Endothelial cell of umbilical vein (primary cell): Measurements from ENCODE around the gene SLC20A1. TPM values are rescaled to one million over a fixed set of nuclear protein-coding genes. Genes with fewer than 3 reads are reported as not detected.

ENCODE experiments used
- BruUV-seq: library from RNA; stranded (reverse); fragments of 400-500 nt; replicated peaks from 2 replicates; lab custom pipeline; 2021; lab: Mats Ljungman, UMichigan
- CTCF ChIA-PET: fragments of 300-600, 350-600 bp; sonication (Branson Sonifier 250); formaldehyde crosslinking; loops from one replicate; lab custom pipeline; 2021; ENCODE audit warnings: antibody characterized with exemption, inconsistent platforms; lab: Charles Lee
- POLR2A ChIA-PET: fragments of 300-600, 350-600 bp; sonication (Branson Sonifier 250); formaldehyde crosslinking; loops from one replicate; lab custom pipeline; 2021; ENCODE audit warnings: antibody characterized with exemption, inconsistent platforms; lab: Charles Lee
- DNase-seq: peaks from one replicate; pipeline ENCODE4 v3.0.0-alpha.2; 2011; ENCODE audit warnings: low read depth, low spot score
- FAIRE-seq: peaks from 2 replicates; lab custom pipeline; 2011; peaks lifted over from hg19 to GRCh38; lab: Jason Lieb, UNC
- H2AFZ ChIP-seq: 2 replicates; pipeline ENCODE4 v1.6.0; 2012; ENCODE audit warnings: low read depth, low read length, control low read depth, inconsistent platforms
- H3K27ac ChIP-seq: 2 replicates; pipeline ENCODE4 v1.5.1; 2011; ENCODE audit warnings: low read depth, mild to moderate bottlenecking, control low read depth, low read length, moderate library complexity; ENCODE audit not compliant: insufficient read depth
- H3K27me3 ChIP-seq, 2 experiments: 2 replicates each; pipeline versions ENCODE4 v1.6.0 to v1.6.1; 2011; ENCODE audit warnings: low read length in 2 of 2, mixed read lengths in 1 of 2; ENCODE audit not compliant: control insufficient read depth in 2 of 2, insufficient read depth in 2 of 2
- H3K36me3 ChIP-seq, 2 experiments: 2 replicates in 1 of 2; 3 replicates in 1 of 2; pipeline ENCODE4 v1.5.1; 2011; ENCODE audit warnings: low read length in 2 of 2, mild to moderate bottlenecking in 1 of 2, moderate library complexity in 1 of 2; ENCODE audit not compliant: control insufficient read depth in 2 of 2, insufficient read depth in 2 of 2; ENCODE audit errors: extremely low read depth in 1 of 2
- H3K4me1 ChIP-seq: 3 replicates; pipeline ENCODE4 v1.5.1; 2011; ENCODE audit warnings: mild to moderate bottlenecking, low read length; ENCODE audit not compliant: control insufficient read depth, insufficient read depth; ENCODE audit errors: extremely low read depth
- H3K4me2 ChIP-seq: 2 replicates; pipeline ENCODE4 v1.6.1; 2011; ENCODE audit warnings: low read length, control low read depth, mixed read lengths; ENCODE audit not compliant: insufficient read depth
- H3K4me3 ChIP-seq, 3 experiments: fragments of 200-600 bp in 1 of 3; sonication (generic), shearing (Covaris generic) in 1 of 3; replicated peaks in 1 of 3; 2 replicates each; pipeline ENCODE4 v1.5.1; 2011 to 2016; ENCODE audit warnings: control low read depth in 3 of 3, low read length in 3 of 3, mild to moderate bottlenecking in 2 of 3, inconsistent platforms in 1 of 3, low read depth in 1 of 3, moderate library complexity in 1 of 3; ENCODE audit not compliant: insufficient read depth in 1 of 3
- H3K79me2 ChIP-seq: 2 replicates; pipeline ENCODE4 v1.6.0; 2012; ENCODE audit warnings: low read length, inconsistent platforms; ENCODE audit not compliant: control insufficient read depth, insufficient read depth
- H3K9ac ChIP-seq: replicated peaks from 2 replicates; pipeline ENCODE3; 2011; ENCODE audit warnings: low read length, control low read depth; ENCODE audit not compliant: insufficient read depth; ENCODE audit errors: extremely low read depth
- H3K9me1 ChIP-seq: replicated peaks from 3 replicates; pipeline ENCODE4 v1.6.0; 2011; ENCODE audit warnings: mild to moderate bottlenecking, low read length; ENCODE audit not compliant: control insufficient read depth, insufficient read depth; ENCODE audit errors: extremely low read depth
- H3K9me3 ChIP-seq: replicated peaks from 2 replicates; pipeline ENCODE4 v1.5.1; 2012; ENCODE audit warnings: low read length, inconsistent platforms; ENCODE audit not compliant: control insufficient read depth, insufficient read depth
- H4K20me1 ChIP-seq: replicated peaks from 2 replicates; pipeline ENCODE3; 2011; ENCODE audit warnings: mild to moderate bottlenecking, low read length; ENCODE audit not compliant: control insufficient read depth, insufficient read depth; ENCODE audit errors: extremely low read depth
- CTCF ChIP-seq, 2 donors: IDR thresholded peaks; 1 replicate in 1 of 2; 2 replicates in 1 of 2; pipeline ENCODE4 v1.5.1; 2011; ENCODE audit warnings: low read length in 2 of 2, mild to moderate bottlenecking in 2 of 2, moderate library complexity in 2 of 2, control low read depth in 1 of 2, inconsistent platforms in 1 of 2, low read depth in 1 of 2; ENCODE audit not compliant: insufficient read depth in 1 of 2; ENCODE audit errors: extremely low read depth in 1 of 2
- EZH2 ChIP-seq: IDR thresholded peaks from 2 replicates; pipeline ENCODE4 v1.6.1; 2012; ENCODE audit warnings: borderline replicate concordance, low read depth, mild to moderate bottlenecking, moderate library complexity, low read length, inconsistent platforms; ENCODE audit not compliant: severe bottlenecking
- FOS ChIP-seq: IDR thresholded peaks from 2 replicates; pipeline ENCODE4 v1.6.1; 2011; ENCODE audit warnings: mild to moderate bottlenecking, low read length, moderate library complexity, borderline replicate concordance; ENCODE audit not compliant: insufficient read depth
- GATA2 ChIP-seq: IDR thresholded peaks from 2 replicates; pipeline ENCODE4 v1.7.0; 2011; ENCODE audit warnings: low read depth, mild to moderate bottlenecking, moderate library complexity, mixed read lengths, low read length; ENCODE audit not compliant: insufficient read length, insufficient read depth
- JUN ChIP-seq: IDR thresholded peaks from 2 replicates; pipeline ENCODE4 v1.6.1; 2011; ENCODE audit warnings: borderline replicate concordance, low read depth; ENCODE audit not compliant: insufficient read length, insufficient read depth
- MAX ChIP-seq: IDR thresholded peaks from 2 replicates; pipeline ENCODE4 v1.6.1; 2011; ENCODE audit not compliant: insufficient read depth, insufficient read length
- MYC ChIP-seq: IDR thresholded peaks from one replicate; pipeline ENCODE4 v1.6.1; 2011; ENCODE audit warnings: mild to moderate bottlenecking, low read depth, low read length
- POLR2A ChIP-seq: IDR thresholded peaks from 2 replicates; pipeline ENCODE4 v1.6.1; 2012; ENCODE audit warnings: low read depth, mild to moderate bottlenecking, control low read depth, low read length
- POLR2AphosphoS5 ChIP-seq: IDR thresholded peaks from 2 replicates; pipeline ENCODE4 v1.6.1; 2012; ENCODE audit warnings: low read depth, mild to moderate bottlenecking, control low read depth, low read length, moderate library complexity; ENCODE audit not compliant: insufficient read depth
- dilution Hi-C: fragments of 300-500 bp; cut with MboI; formaldehyde crosslinking; loops from one replicate; pipeline ENCODE4 v1.15.0; 2019; ENCODE audit warnings: low sequenced_read_pairs; ENCODE audit not compliant: extremely low pct_ligation_motif_present
- intact Hi-C: fragments of 100-400 bp; cut with micrococcal nuclease; formaldehyde crosslinking; loops from one replicate; pipeline ENCODE4 v1.10.0; 2022
- polyA plus RNA-seq, 4 experiments: library from polyadenylated mRNA; depleted of rRNA in 3 of 4; stranded (reverse) in 3 of 4; unstranded in 1 of 4; fragments of >200 nt; gene quantifications; 2 replicates each; pipeline versions ENCODE4 v1.2.1 to v1.2.3, GENCODE V29; 2011 to 2012; ENCODE audit warnings: missing spikeins in 1 of 4
- total RNA-seq: library from RNA; stranded (reverse); gene quantifications from 2 replicates; pipeline ENCODE4 v1.2.3, GENCODE V29; 2021

The SLC20A1 gene
- total and polyA plus RNA-seq, 2 donors (not counting 3 experiments of a cell fraction or from before 2014, with no cell fraction given) = 52.7 to 149 TPM

- Histone ChIP-seq H3K9me3 (no peaks in the 10 kb centered on the region), H3K36me3 (no peaks in the 10 kb centered on the region), H2AFZ (no peak overlapping the region), H3K9ac (no peak overlapping the region), H3K27me3 (no peaks in the 10 kb centered on the region), H4K20me1 (no peaks in the 10 kb centered on the region), H3K79me2 (no peaks in the 10 kb centered on the region), H3K4me2 (no peak overlapping the region), H3K9me1 (no peaks in the 10 kb centered on the region), H3K4me3 (no peak overlapping the region), H3K27ac (no peak overlapping the region), H3K4me1 (peaks cover 2% of the 10 kb centered on the region)
- DNase-seq (no peak), FAIRE-seq (no peak)
- intact Hi-C loops = no loop called here
- BruUV-seq = no TSS peak
- TF ChIP-seq EZH2 (no peak), POLR2AphosphoS5 (no peak), MAX (no peak), MYC (no peak), JUN (no peak), FOS (no peak), CTCF (IDR thresholded peaks at IDR 0.05; ENCODE audit: extremely low read depth in 1 of 2, insufficient read depth in 1 of 2, low read depth in 1 of 2, low read length in 2 of 2) (no peak), POLR2A (no peak), GATA2 (no peak)
- dilution Hi-C loops = no loop called here
- POLR2A ChIA-PET = interaction anchor here (1.5 kb wide), 1 partner anchor 127 kb away, joined by 3 read pairs; no protein-coding TSS in a partner anchor
- CTCF ChIA-PET = interaction anchor here (1.1 to 9.9 kb wide), 5 partner anchors 62 to 344 kb away, joined by 4 to 207 read pairs (median 7); no protein-coding TSS in a partner anchor
These were observed 48.0 kb upstream of the SLC20A1 start for GRCh38 chr2:112597537-112598322.
